AG10803 (cell line): ENCODE measurements around the gene ZDHHC17.

ENCODE experiments used
- DNase-seq: peaks from one replicate; pipeline ENCODE4 v3.0.0; 2010; ENCODE audit warnings: low read depth
- H3K4me3 ChIP-seq: 2 replicates; pipeline ENCODE4 v1.5.1; 2011; ENCODE audit warnings: mild to moderate bottlenecking, low read length, control low read depth
- CTCF ChIP-seq: conservative IDR thresholded peaks from 2 replicates; pipeline ENCODE4 v1.5.1; 2011; ENCODE audit warnings: mild to moderate bottlenecking, low read length, control low read depth, inconsistent platforms

ZDHHC17 gene

DNA sequence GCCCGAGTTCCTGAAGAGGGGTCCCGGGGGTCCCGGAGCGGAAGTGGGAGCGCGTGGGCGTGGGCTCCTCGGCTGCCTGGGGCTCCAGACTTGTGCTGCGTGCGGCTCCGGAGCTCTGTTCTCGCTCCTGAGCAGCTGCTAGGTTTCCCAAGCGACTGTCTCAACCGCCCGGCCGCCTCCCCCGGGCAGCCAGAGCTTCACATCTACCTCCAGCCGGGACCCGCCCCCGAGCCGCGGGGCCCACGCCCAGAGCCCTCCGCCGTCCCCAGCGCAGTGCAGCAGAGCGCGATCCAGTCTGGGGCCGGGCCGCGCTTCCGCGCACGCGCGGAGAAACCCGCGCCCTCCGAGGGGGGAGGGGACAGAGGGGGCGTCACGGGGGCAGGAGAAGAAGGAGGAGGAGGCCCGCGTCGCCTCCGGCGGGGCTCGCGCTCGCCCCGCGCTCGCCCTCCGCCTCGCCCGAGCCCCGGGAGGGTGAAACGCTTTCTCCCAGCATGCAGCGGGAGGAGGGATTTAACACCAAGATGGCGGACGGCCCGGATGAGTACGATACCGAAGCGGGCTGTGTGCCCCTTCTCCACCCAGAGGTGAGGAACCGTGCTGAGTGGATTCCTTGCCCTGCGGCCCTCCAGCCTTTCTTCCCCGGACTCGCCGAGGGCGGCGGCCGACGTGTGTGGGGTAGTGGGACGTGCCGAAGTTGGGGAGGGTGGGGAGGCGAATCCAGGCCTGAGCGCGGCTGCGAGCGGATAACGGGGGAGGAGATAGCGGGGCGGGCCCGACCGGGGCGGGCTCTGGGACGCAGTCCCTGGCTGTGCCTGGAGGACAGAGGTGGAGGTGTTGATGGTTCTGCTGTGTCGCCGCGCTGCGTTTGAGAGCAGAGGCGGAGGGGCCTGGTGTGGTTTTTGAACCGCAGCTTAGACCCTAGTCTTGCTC is at the start of gene ZDHHC17:
ZDHHC17 (plus strand) TSS at position 370 of the 930 bp plus-strand sequence; CDS start at position 492, 122 bp downstream.
- TF ChIP-seq CTCF = no peak
- DNase-seq = peak; percentile 92
- peak within 1 kb of the TSS; percentile 94 for H3K4me3 ChIP-seq

DNA sequence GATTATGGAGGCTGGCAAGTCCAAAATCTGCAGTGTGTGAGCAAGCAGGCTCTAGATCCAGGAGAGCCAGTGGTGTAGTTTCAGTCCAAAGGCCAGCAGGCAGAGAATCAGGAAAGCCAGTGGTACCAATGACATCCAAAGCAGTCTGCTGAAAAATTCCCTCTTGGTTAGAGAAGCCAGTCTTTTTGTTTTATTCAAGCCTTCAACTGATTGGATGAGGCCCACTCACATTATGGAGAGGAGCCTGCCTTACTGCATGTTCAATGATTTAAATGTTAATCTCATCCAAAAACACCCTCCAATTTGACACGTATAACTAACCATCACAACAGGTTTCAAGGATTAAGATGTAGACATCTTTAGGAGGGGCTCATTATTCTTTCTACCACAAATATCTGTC is 49.5 kb upstream of the ZDHHC17 start:
- no peak overlapping the region for H3K4me3 ChIP-seq
- no peak for DNase-seq
- TF ChIP-seq CTCF = no peak

DNA sequence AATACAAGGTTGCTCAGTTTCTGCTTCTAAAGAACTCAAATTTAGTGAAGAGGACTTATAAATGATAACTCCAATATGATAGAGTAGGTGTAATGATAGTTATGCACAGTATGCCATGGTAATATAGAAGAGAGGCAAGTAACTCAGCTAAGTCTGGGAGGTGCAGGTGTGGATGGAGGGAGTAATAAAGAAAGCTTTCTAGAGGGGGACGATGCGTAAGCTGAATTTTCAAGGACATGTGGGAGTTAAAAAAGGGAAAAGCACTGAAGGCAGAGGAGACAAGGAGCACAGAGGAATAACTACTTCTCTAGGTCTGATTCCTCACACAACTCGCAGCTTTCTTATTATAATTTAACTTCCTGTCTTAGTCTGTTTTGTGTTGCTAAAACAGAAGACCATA is 49.1 kb upstream of the ZDHHC17 start:
- TF ChIP-seq CTCF = no peak
- DNase-seq = no peak
- H3K4me3 ChIP-seq = no peak overlapping the region

GRCh38 chr12:76715332-76715731 is 48.6 kb upstream of the ZDHHC17 start:
- no peak for DNase-seq
- TF ChIP-seq CTCF = no peak
- H3K4me3 ChIP-seq = no peak overlapping the region

GRCh38 chr12:76717314-76717713 is 46.6 kb upstream of the ZDHHC17 start:
- TF ChIP-seq CTCF = no peak
- DNase-seq = no peak
- H3K4me3 ChIP-seq = no peak overlapping the region

GRCh38 chr12:76719171-76720041 is 44.5 kb upstream of the ZDHHC17 start:
- H3K4me3 ChIP-seq = no peak overlapping the region
- DNase-seq = peak; percentile 86
- TF ChIP-seq CTCF = 0 out of 2 replicates have a peak, but pooled peaks have one; percentile 1
